Caco-2 (cell line): ENCODE data around the gene BAZ2A. TPM values are rescaled to one million over a fixed set of nuclear protein-coding genes. Genes with fewer than 3 reads are reported as not detected.
"Not testable (repeated sequence)": the region's sequence is repeated elsewhere in the genome, so short reads cannot be mapped to it uniquely, and the experiment has no call there.

ENCODE experiments used
- BruUV-seq: library from RNA; stranded (reverse); fragments of 400-500 nt; replicated peaks from 2 replicates; lab custom pipeline; 2021; lab: Mats Ljungman, UMichigan
- CTCF ChIA-PET: fragments of 300-600 bp; sonication (Branson Sonifier 250); formaldehyde crosslinking; loops from one replicate; lab custom pipeline; 2022; ENCODE audit warnings: antibody characterized with exemption; lab: Charles Lee
- POLR2A ChIA-PET: fragments of 300-600 bp; sonication (Branson Sonifier 250); formaldehyde crosslinking; loops from one replicate; lab custom pipeline; 2022; ENCODE audit warnings: antibody characterized with exemption; lab: Charles Lee
- DNase-seq, 2 experiments: peaks; one replicate each; pipeline versions ENCODE4 v3.0.0 to v3.0.0-alpha.2; 2020 to 2022
- H3K27me3 ChIP-seq: replicated peaks from 2 replicates; pipeline ENCODE4 v1.6.0; 2011; ENCODE audit warnings: low read length; ENCODE audit not compliant: control insufficient read depth, insufficient read depth
- H3K36me3 ChIP-seq: 2 replicates; pipeline ENCODE4 v1.5.1; 2011; ENCODE audit warnings: low read length; ENCODE audit not compliant: control insufficient read depth, insufficient read depth
- H3K4me1 ChIP-seq: fragments of 250-450 bp; sonication (Bioruptor Pico); 2 replicates; pipeline ENCODE4 v1.5.1; 2020; ENCODE audit warnings: mild to moderate bottlenecking
- H3K4me3 ChIP-seq: 2 replicates; pipeline ENCODE4 v1.5.1; 2011; ENCODE audit warnings: low read depth, mild to moderate bottlenecking, control low read depth, low read length
- H3K9me3 ChIP-seq: fragments of 250-450 bp; sonication (Bioruptor Pico); 2 replicates; pipeline ENCODE4 v1.5.1; 2020; ENCODE audit warnings: mild to moderate bottlenecking, moderate library complexity
- H3K27ac Mint-ChIP-seq: one replicate; pipeline ENCODE4 v1.8.0; 2022; ENCODE audit warnings: mixed read lengths; ENCODE audit not compliant: unreplicated experiment
- H3K27me3 Mint-ChIP-seq: one replicate; pipeline ENCODE4 v1.8.0; 2022; ENCODE audit warnings: mixed read lengths; ENCODE audit not compliant: insufficient read depth, unreplicated experiment
- H3K36me3 Mint-ChIP-seq: one replicate; pipeline ENCODE4 v1.8.0; 2022; ENCODE audit warnings: mild to moderate bottlenecking, mixed read lengths; ENCODE audit not compliant: insufficient read depth, unreplicated experiment
- H3K4me1 Mint-ChIP-seq: one replicate; pipeline ENCODE4 v1.8.0; 2022; ENCODE audit warnings: low read depth, mixed read lengths; ENCODE audit not compliant: unreplicated experiment
- H3K4me3 Mint-ChIP-seq: one replicate; pipeline ENCODE4 v1.8.0; 2022; ENCODE audit warnings: mild to moderate bottlenecking, moderate library complexity, mixed read lengths; ENCODE audit not compliant: unreplicated experiment
- H3K9me3 Mint-ChIP-seq: one replicate; pipeline ENCODE4 v1.8.0; 2022; ENCODE audit warnings: mixed read lengths; ENCODE audit not compliant: unreplicated experiment
- CTCF ChIP-seq, 2 experiments: fragments of 200-600 bp in 1 of 2; IDR thresholded peaks; 1 replicate in 1 of 2; 2 replicates in 1 of 2; pipeline versions ENCODE4 v1.5.1 to v1.8.0; 2011 to 2022; ENCODE audit warnings: antibody characterized with exemption in 1 of 2, control low read depth in 1 of 2, inconsistent platforms in 1 of 2, low read depth in 1 of 2, low read length in 1 of 2, mild to moderate bottlenecking in 1 of 2, moderate library complexity in 1 of 2; ENCODE audit not compliant: insufficient read depth in 1 of 2, severe bottlenecking in 1 of 2, unreplicated experiment in 1 of 2
- intact Hi-C: fragments of 100-400 bp; cut with micrococcal nuclease; formaldehyde crosslinking; loops from one replicate; pipeline ENCODE4 v1.10.0; 2022; ENCODE audit not compliant: unreplicated experiment
- total RNA-seq: library from RNA; stranded (reverse); gene quantifications from 2 replicates; pipeline ENCODE4 v1.2.3, GENCODE V29; 2022

Gene BAZ2A
- total RNA-seq, 1 experiment from 2014 or later: 104 TPM

- no TSS peak for BruUV-seq
- ChIA-PET CTCF (no interaction called here), POLR2A (interaction anchor here (0.5 to 1.0 kb wide), 3 partner anchors 30 to 451 kb away, joined by 4 to 10 read pairs (median 4); partner anchors contain the start of gene NACA)
- DNase-seq: no peak
- Histone ChIP-seq H3K9me3 (peaks cover 12% of the 10 kb centered on the region; the same call in 1 of the 2 replicates), H3K27me3 (no peaks in the 10 kb centered on the region), H3K36me3 (no peaks in the 10 kb centered on the region), H3K4me3 (no peak overlapping the region), H3K4me1 (peaks cover 7% of the 10 kb centered on the region)
- Mint-ChIP-seq H3K4me1 (peaks cover 7% of the 10 kb centered on the region), H3K27me3 (no peaks in the 10 kb centered on the region), H3K36me3 (peaks cover 52% of the 10 kb centered on the region), H3K9me3 (peaks cover 7% of the 10 kb centered on the region), H3K4me3 (no peak overlapping the region), H3K27ac (no peak overlapping the region)
- no peak for TF ChIP-seq CTCF (IDR thresholded peaks at IDR 0.05; ENCODE audit: insufficient read depth in 1 of 2, low read depth in 1 of 2, low read length in 1 of 2, severe bottlenecking in 1 of 2, unreplicated experiment in 1 of 2)
- intact Hi-C loops: no loop called here
Observed at GRCh38 chr12:56658921-56659320, 28.8 kb upstream of the BAZ2A start.

- no peak for TF ChIP-seq CTCF (IDR thresholded peaks at IDR 0.05; ENCODE audit: insufficient read depth in 1 of 2, low read depth in 1 of 2, low read length in 1 of 2, severe bottlenecking in 1 of 2, unreplicated experiment in 1 of 2)
- peaks cover 7% of the 10 kb centered on the region for H3K4me1 Mint-ChIP-seq
- POLR2A ChIA-PET: no interaction called here
Observed at GRCh38 chr12:56657416-56658379, 27.6 kb upstream of the BAZ2A start.

GRCh38 chr12:56653781-56654180, 23.7 kb upstream of the BAZ2A start:
- CTCF ChIA-PET, H3K27me3 Mint-ChIP-seq, H3K36me3 ChIP-seq, H3K4me3 Mint-ChIP-seq, H3K4me3 ChIP-seq, H3K4me1 ChIP-seq, intact Hi-C loops, H3K27me3 ChIP-seq, H3K27ac Mint-ChIP-seq, H3K4me1 Mint-ChIP-seq, POLR2A ChIA-PET, BruUV-seq: not testable (repeated sequence)
- peaks cover 21% of the 10 kb centered on the region; the same call in 1 of the 2 replicates for H3K9me3 ChIP-seq
- peak in 1 of 2 experiments; percentile 35 for DNase-seq
- Mint-ChIP-seq H3K9me3 (peaks cover 21% of the 10 kb centered on the region), H3K36me3 (peaks cover 20% of the 10 kb centered on the region)

More at GRCh38 chr12:56657416-56658379, 27.6 kb upstream of the BAZ2A start:
- Histone ChIP-seq H3K27me3 (no peaks in the 10 kb centered on the region), H3K9me3 (peaks cover 21% of the 10 kb centered on the region; the same call in 1 of the 2 replicates), H3K36me3 (no peaks in the 10 kb centered on the region), H3K4me3 (no peak overlapping the region), H3K4me1 (peaks cover 7% of the 10 kb centered on the region)
- CTCF ChIA-PET: interaction anchor here (0.7 kb wide), 2 partner anchors 56 to 374 kb away, joined by 3 to 6 read pairs; no protein-coding TSS in a partner anchor
- no TSS peak for BruUV-seq
- Mint-ChIP-seq H3K27ac (no peak overlapping the region), H3K36me3 (peaks cover 49% of the 10 kb centered on the region), H3K27me3 (no peaks in the 10 kb centered on the region), H3K4me3 (no peak overlapping the region), H3K9me3 (peaks cover 19% of the 10 kb centered on the region)
- DNase-seq: no peak
- intact Hi-C loops: no loop called here

- H3K36me3 ChIP-seq, H3K27ac Mint-ChIP-seq, CTCF ChIA-PET, DNase-seq, H3K9me3 Mint-ChIP-seq, H3K27me3 Mint-ChIP-seq, H3K9me3 ChIP-seq, BruUV-seq, H3K4me1 Mint-ChIP-seq, H3K4me3 Mint-ChIP-seq, intact Hi-C loops, H3K27me3 ChIP-seq, H3K4me1 ChIP-seq, H3K4me3 ChIP-seq: not testable (repeated sequence)
- POLR2A ChIA-PET: interaction anchor here (0.6 kb wide), 1 partner anchor 273 kb away, joined by 16 read pairs; no protein-coding TSS in a partner anchor
- H3K36me3 Mint-ChIP-seq: peaks cover 38% of the 10 kb centered on the region
Observed at GRCh38 chr12:56648023-56648422, 17.9 kb upstream of the BAZ2A start.
